AG04450 (cell line): ENCODE results near the gene SLC1A5. TPM values are rescaled to one million over a fixed set of nuclear protein-coding genes. Genes with fewer than 3 reads are reported as not detected.

Source experiments
- CTCF ChIA-PET: fragments of 300-600, 350-600 bp; formaldehyde crosslinking; extraction: SDS; loops from one replicate; lab custom pipeline; 2022; ENCODE audit warnings: antibody characterized with exemption, inconsistent platforms; lab: Charles Lee
- POLR2A ChIA-PET: fragments of 350-600 bp; formaldehyde crosslinking; extraction: SDS; loops from one replicate; lab custom pipeline; 2021; ENCODE audit warnings: antibody characterized with exemption, inconsistent platforms; lab: Yijun Ruan, JAX
- DNase-seq: peaks from one replicate; pipeline ENCODE4 v3.0.0-alpha.2; 2011; ENCODE audit warnings: low read depth, low spot score
- H3K27ac ChIP-seq: one replicate; pipeline ENCODE4 v1.5.1; 2012; ENCODE audit warnings: low read depth, low read length, control low read depth
- H3K27me3 ChIP-seq: one replicate; pipeline ENCODE4 v1.6.0; 2012; ENCODE audit warnings: low read length; ENCODE audit not compliant: control insufficient read depth, insufficient read depth
- H3K4me3 ChIP-seq: 2 replicates; pipeline ENCODE4 v1.5.1; 2011; ENCODE audit warnings: mild to moderate bottlenecking, low read depth, low read length, control low read depth
- H3K9me3 ChIP-seq: 2 replicates; pipeline ENCODE4 v1.5.1; 2012; ENCODE audit warnings: low read length; ENCODE audit not compliant: control insufficient read depth, insufficient read depth
- polyA plus RNA-seq: library from polyadenylated mRNA; depleted of rRNA; stranded (reverse); fragments of >200 nt; gene quantifications from 2 replicates; pipeline ENCODE4 v1.2.3, GENCODE V29; 2011
- TF ChIP-seq, protein P1 (sequence below): IDR thresholded peaks from 2 replicates; pipeline ENCODE4 v1.5.1; 2011; ENCODE audit warnings: low read depth, low read length, control low read depth, inconsistent platforms

Gene SLC1A5
- polyA plus RNA-seq, 1 experiment = 314 TPM

DNA sequence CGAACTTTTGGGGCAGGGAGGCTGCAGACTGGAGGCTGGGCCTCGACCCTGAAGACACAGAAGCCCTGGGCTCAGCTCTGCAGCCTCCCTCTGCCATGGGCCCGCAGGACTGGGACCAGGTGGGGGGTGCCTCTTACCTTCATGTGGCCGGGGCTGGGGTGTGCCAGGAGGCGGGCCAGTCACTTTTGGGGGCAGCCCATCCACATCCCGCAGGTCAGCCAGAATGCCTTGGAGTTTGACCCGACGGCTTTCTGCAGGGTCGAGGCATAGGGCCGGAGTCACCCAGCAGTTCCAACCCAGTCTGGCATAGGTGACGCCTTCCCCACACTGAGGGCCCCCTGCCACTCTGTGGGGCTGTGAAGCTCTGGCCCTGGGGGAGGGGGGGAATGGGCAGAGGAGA, 60.6 kb downstream of the SLC1A5 start:
- no peaks in the 10 kb centered on the region; the same call in 1 of the 2 replicates for H3K9me3 ChIP-seq
- H3K27me3 ChIP-seq = no peaks in the 10 kb centered on the region
- no peak overlapping the region for H3K27ac ChIP-seq
- DNase-seq = no peak
- ChIA-PET POLR2A (no interaction called here), CTCF (interaction anchor here (0.5 to 3.2 kb wide), 12 partner anchors 8 to 420 kb away, joined by 3 to 16 read pairs (median 4); no protein-coding TSS in a partner anchor)
- TF ChIP-seq, protein P1, sequence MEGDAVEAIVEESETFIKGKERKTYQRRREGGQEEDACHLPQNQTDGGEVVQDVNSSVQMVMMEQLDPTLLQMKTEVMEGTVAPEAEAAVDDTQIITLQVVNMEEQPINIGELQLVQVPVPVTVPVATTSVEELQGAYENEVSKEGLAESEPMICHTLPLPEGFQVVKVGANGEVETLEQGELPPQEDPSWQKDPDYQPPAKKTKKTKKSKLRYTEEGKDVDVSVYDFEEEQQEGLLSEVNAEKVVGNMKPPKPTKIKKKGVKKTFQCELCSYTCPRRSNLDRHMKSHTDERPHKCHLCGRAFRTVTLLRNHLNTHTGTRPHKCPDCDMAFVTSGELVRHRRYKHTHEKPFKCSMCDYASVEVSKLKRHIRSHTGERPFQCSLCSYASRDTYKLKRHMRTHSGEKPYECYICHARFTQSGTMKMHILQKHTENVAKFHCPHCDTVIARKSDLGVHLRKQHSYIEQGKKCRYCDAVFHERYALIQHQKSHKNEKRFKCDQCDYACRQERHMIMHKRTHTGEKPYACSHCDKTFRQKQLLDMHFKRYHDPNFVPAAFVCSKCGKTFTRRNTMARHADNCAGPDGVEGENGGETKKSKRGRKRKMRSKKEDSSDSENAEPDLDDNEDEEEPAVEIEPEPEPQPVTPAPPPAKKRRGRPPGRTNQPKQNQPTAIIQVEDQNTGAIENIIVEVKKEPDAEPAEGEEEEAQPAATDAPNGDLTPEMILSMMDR = no peak
- H3K4me3 ChIP-seq = no peak overlapping the region

DNA sequence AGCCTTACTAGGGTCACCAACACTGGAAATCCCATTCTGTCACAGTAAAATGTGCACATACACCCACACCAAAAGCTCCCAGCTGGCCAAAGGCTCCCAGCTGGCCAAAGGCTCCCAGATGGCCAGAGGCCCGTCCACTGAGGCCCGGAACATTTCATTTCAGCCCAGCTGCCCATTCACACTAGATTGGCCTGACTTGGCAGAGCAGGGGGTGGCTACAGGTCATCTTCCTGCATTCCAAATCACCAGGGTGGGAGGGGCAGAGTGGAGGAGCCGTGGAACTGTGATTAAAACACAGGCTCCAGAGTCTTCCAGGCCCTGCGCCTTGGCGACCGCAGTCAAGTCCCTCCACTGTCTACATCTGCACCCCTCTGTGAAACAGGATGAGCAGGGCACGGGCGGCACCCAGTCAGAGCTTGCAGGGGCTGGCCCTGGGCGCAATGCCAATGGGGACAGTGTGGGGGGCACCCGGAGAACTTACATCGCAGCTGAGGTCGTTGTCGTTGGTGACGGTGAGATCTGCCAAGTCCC, 61.4 kb downstream of the SLC1A5 start:
- DNase-seq = no peak
- CTCF ChIA-PET = interaction anchor here (0.7 to 3.2 kb wide), 2 partner anchors 23 to 63 kb away, joined by 3 to 16 read pairs; no protein-coding TSS in a partner anchor
- POLR2A ChIA-PET = no interaction called here

DNA sequence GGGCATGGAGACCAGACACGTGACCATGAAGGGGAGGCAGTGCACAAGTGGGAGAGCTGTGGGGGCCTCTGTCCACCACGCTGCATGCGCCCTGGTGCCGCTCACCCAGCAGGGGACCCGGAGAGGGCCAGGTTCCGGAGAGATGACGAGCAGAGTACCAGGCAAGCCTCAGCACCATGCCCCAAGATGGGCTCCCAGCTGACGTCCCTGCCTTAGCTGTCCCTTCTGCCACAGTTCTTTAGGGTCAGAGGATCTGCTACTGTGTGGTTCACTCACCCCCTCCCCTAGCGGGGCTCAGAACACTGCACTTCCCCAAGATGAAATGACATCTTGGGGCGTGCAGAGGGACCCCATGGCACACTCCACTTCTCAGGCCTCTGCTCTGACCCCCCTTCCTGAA, 61.8 kb downstream of the SLC1A5 start:
- Histone ChIP-seq H3K9me3 (no peaks in the 10 kb centered on the region; the same call in 1 of the 2 replicates), H3K27me3 (no peaks in the 10 kb centered on the region), H3K27ac (no peak overlapping the region), H3K4me3 (no peak overlapping the region)
- ChIA-PET POLR2A (no interaction called here), CTCF (interaction anchor here (0.7 to 3.2 kb wide), 2 partner anchors 23 to 64 kb away, joined by 3 to 16 read pairs; no protein-coding TSS in a partner anchor)
- TF ChIP-seq, protein P1 = no peak
- DNase-seq = no peak

More for the DNA sequence above, 61.4 kb downstream of the SLC1A5 start:
- H3K9me3 ChIP-seq = no peaks in the 10 kb centered on the region
- TF ChIP-seq, protein P1 = no peak
- H3K27me3 ChIP-seq = no peaks in the 10 kb centered on the region
- no peak overlapping the region for H3K27ac ChIP-seq
- H3K4me3 ChIP-seq = no peak overlapping the region

DNA sequence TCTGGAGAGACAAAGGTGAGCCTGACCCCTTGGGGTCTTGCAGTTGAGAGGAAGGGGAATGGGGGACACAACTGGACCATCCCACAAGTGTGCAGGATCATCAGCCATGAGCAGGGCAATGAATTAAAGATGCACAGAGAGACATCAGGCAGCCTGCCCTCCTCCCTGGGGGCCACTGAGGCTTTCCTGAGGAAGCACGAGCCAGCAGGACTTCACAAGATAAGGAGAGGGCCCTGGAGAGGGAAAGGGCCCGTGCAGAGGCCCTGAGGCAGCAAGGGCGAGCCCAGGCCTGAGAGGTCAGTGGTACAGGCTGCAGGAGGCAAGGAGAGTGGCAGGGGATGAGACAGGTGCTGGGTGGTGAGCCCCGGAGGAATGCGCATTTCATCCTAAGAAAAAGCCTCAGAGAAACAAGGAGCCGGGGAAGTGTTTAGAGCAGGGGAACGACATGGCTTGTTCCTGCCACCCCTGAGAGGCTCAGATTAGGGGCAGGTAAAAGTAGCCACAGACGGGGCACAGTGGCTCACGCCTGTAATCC, 62.5 kb downstream of the SLC1A5 start:
- Histone ChIP-seq H3K9me3 (no peaks in the 10 kb centered on the region; the same call in 1 of the 2 replicates), H3K27me3 (no peaks in the 10 kb centered on the region), H3K27ac (no peak overlapping the region), H3K4me3 (no peak overlapping the region)
- ChIA-PET CTCF (interaction anchor here (0.6 kb wide), 1 partner anchor 229 kb away, joined by 3 read pairs; no protein-coding TSS in a partner anchor), POLR2A (no interaction called here)
- TF ChIP-seq, protein P1 = no peak
- no peak for DNase-seq
